ENCODE results near the gene EPM2A. TPM values are rescaled to one million over a fixed set of nuclear protein-coding genes. Genes with fewer than 3 reads are reported as not detected.

EPM2A gene
- total RNA-seq, 2 experiments from 2014 or later, result 9.9 to 10.7 TPM

- no peaks in the 10 kb centered on the region for H3K9me3 Mint-ChIP-seq
- H3K4me3 Mint-ChIP-seq, result no peak overlapping the region
- no peaks in the 10 kb centered on the region for H3K27me3 Mint-ChIP-seq (ENCODE audit: low read depth)
- intact Hi-C loops (cut with micrococcal nuclease), result no loop called here
- peaks cover 16% of the 10 kb centered on the region for H3K36me3 Mint-ChIP-seq (ENCODE audit: low read depth)
- no peaks in the 10 kb centered on the region for H3K4me1 Mint-ChIP-seq (ENCODE audit: low read depth)
- H3K27ac Mint-ChIP-seq, result no peak overlapping the region
- CTCF ChIA-PET, result no interaction called here
- DNase-seq, result no peak
Measured at GRCh38 chr6:145660676-145661075, 74.6 kb downstream of the EPM2A start.

GRCh38 chr6:145656128-145656527 lies 79.2 kb downstream of the EPM2A start:
- H3K27me3 Mint-ChIP-seq (ENCODE audit: low read depth), result no peaks in the 10 kb centered on the region
- no peaks in the 10 kb centered on the region for H3K9me3 Mint-ChIP-seq
- no peaks in the 10 kb centered on the region for H3K4me1 Mint-ChIP-seq (ENCODE audit: low read depth)
- no peak overlapping the region for H3K27ac Mint-ChIP-seq
- CTCF ChIA-PET, result interaction anchor here (1.6 kb wide), 1 partner anchor 22 kb away, joined by 4 read pairs; no protein-coding TSS in a partner anchor
- no peak for DNase-seq
- intact Hi-C loops (cut with micrococcal nuclease), result no loop called here
- no peak overlapping the region for H3K4me3 Mint-ChIP-seq
- H3K36me3 Mint-ChIP-seq (ENCODE audit: low read depth), result peaks cover 9% of the 10 kb centered on the region

DNA sequence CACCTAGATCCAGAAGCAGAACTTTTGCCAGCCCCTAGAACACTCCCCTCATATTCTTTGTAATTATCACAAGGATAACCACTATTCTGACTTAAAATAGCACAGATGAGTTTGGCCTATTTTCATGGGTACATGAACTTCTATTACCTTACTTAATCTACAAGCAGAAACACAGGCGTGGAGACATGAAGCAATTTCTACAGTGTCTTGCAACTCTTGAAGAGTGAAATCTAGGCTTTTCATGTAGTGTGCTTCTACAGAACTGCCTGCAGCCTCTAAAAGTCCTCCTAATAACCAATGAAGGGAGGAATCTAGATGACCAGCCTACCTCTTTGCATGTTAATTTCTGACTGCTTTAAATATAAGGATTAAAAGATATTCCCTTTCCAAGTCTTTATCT lies 82.7 kb downstream of the EPM2A start:
- Mint-ChIP-seq H3K27ac (no peak overlapping the region), H3K9me3 (no peaks in the 10 kb centered on the region), H3K27me3 (ENCODE audit: low read depth) (no peaks in the 10 kb centered on the region), H3K36me3 (ENCODE audit: low read depth) (peaks cover 10% of the 10 kb centered on the region), H3K4me1 (ENCODE audit: low read depth) (no peaks in the 10 kb centered on the region), H3K4me3 (no peak overlapping the region)
- no peak for DNase-seq
- CTCF ChIA-PET, result no interaction called here
- intact Hi-C loops (cut with micrococcal nuclease), result no loop called here

DNA sequence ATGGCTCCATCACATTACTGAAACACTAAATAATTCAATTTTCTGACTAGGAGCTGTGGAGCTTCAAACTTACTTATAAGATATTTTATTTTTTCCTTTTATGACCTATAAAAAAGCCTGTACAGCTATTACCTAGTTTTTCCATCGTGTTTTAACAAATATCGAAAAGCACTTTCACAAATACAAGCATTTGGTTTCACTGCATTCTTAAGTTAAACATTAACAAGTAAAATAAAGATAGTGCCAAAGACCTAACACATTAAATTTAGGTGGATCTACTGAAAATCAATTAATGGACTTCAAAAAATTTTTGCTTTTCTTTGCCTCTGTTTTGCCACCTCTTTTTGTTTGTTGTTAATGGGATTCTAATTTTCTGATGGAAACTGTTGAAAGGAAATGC lies 83.3 kb downstream of the EPM2A start:
- H3K36me3 Mint-ChIP-seq (ENCODE audit: low read depth), result peaks cover 10% of the 10 kb centered on the region
- intact Hi-C loops (cut with micrococcal nuclease), result no loop called here
- H3K4me1 Mint-ChIP-seq (ENCODE audit: low read depth), result no peaks in the 10 kb centered on the region
- H3K9me3 Mint-ChIP-seq, result no peaks in the 10 kb centered on the region
- no peak overlapping the region for H3K27ac Mint-ChIP-seq
- DNase-seq, result no peak
- no peak overlapping the region for H3K4me3 Mint-ChIP-seq
- CTCF ChIA-PET, result interaction anchor here (1.8 kb wide), 1 partner anchor 19 kb away, joined by 5 read pairs; no protein-coding TSS in a partner anchor
- no peaks in the 10 kb centered on the region for H3K27me3 Mint-ChIP-seq (ENCODE audit: low read depth)

GRCh38 chr6:145648149-145648548 lies 87.2 kb downstream of the EPM2A start:
- intact Hi-C loops (cut with micrococcal nuclease), result no loop called here

GRCh38 chr6:145647602-145648001 lies 87.7 kb downstream of the EPM2A start:
- Mint-ChIP-seq H3K27me3 (ENCODE audit: low read depth) (no peaks in the 10 kb centered on the region), H3K9me3 (no peaks in the 10 kb centered on the region), H3K36me3 (ENCODE audit: low read depth) (peaks cover 3% of the 10 kb centered on the region), H3K4me1 (ENCODE audit: low read depth) (no peaks in the 10 kb centered on the region), H3K4me3 (no peak overlapping the region), H3K27ac (no peak overlapping the region)
- DNase-seq, result no peak
- intact Hi-C loops (cut with micrococcal nuclease), result no loop called here
- CTCF ChIA-PET, result interaction anchor here (1.3 kb wide), 1 partner anchor 14 kb away, joined by 3 read pairs; no protein-coding TSS in a partner anchor

More at GRCh38 chr6:145648149-145648548, 87.2 kb downstream of the EPM2A start:
- Mint-ChIP-seq H3K27ac (no peak overlapping the region), H3K4me3 (no peak overlapping the region), H3K9me3 (no peaks in the 10 kb centered on the region), H3K36me3 (ENCODE audit: low read depth) (peaks cover 3% of the 10 kb centered on the region), H3K27me3 (ENCODE audit: low read depth) (no peaks in the 10 kb centered on the region), H3K4me1 (ENCODE audit: low read depth) (no peaks in the 10 kb centered on the region)
- CTCF ChIA-PET, result no interaction called here
- no peak for DNase-seq

DNA sequence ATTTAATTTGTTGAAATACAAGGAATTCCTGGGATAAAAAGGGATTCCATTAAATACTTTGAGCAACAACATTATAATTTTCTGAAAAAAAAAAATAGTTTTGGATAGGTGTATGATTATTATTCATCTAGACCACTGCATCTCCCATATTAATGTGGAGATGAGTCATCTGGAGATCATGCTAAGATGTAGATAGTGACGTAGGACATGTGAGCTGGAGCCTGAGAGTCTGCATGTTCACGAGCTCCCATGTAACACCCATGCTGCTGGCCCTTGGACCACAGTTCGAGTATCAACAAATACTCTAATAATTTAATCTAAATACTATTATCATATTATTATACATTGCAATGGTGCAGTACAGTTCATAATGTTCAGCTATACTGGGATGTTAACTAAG lies 91.6 kb downstream of the EPM2A start:
- no peak overlapping the region for H3K4me3 Mint-ChIP-seq
- intact Hi-C loops (cut with micrococcal nuclease), result no loop called here
- no peaks in the 10 kb centered on the region for H3K36me3 Mint-ChIP-seq (ENCODE audit: low read depth)
- H3K9me3 Mint-ChIP-seq, result no peaks in the 10 kb centered on the region
- DNase-seq, result no peak
- H3K4me1 Mint-ChIP-seq (ENCODE audit: low read depth), result no peaks in the 10 kb centered on the region
- H3K27me3 Mint-ChIP-seq (ENCODE audit: low read depth), result no peaks in the 10 kb centered on the region
- no peak overlapping the region for H3K27ac Mint-ChIP-seq
- CTCF ChIA-PET, result interaction anchor here (3.7 kb wide), 1 partner anchor 10 kb away, joined by 18 read pairs; no protein-coding TSS in a partner anchor

DNA sequence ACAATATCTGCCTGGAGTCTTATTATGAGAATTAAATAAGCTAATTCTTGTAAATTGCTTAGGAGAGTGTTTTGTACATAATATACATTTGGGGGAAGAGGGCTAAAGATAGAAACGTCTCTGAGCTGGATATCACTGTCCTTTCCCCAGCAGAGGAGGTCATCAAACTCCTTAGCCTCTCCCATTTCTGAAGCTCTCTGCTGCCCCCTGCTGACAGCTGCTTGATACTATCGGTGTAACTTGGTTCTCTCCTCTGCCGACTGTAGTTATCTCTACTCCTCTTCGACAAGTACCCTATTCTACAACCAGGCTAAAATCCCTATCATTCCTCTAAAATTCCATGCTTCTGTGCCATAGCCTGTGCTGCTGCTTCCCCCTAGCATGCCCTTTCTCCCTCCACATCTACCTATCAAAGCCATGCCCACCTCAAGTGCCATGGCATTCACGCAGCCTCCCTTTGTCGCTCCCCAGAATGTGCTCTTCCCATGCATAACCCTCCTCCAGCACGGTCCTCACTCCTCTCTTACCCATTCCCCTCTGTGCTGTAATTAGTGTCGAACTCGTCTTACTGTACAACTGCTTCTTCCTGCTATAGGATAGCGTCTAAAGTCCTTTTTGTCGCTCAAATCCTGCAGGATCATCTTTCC lies 101.2 kb downstream of the EPM2A start:
- H3K27me3 Mint-ChIP-seq (ENCODE audit: low read depth), result no peaks in the 10 kb centered on the region
- no peak overlapping the region for H3K4me3 Mint-ChIP-seq
- H3K27ac Mint-ChIP-seq, result no peak overlapping the region
- peak; percentile 91 for DNase-seq
- CTCF ChIA-PET, result interaction anchor here (0.6 to 1.8 kb wide), 23 partner anchors 9 to 911 kb away, joined by 3 to 18 read pairs (median 3); no protein-coding TSS in a partner anchor
- H3K36me3 Mint-ChIP-seq (ENCODE audit: low read depth), result peaks cover 8% of the 10 kb centered on the region
- no peaks in the 10 kb centered on the region for H3K9me3 Mint-ChIP-seq
- intact Hi-C loops (cut with micrococcal nuclease), result loop anchor here (5.0 kb wide), 2 partner anchors 417 to 1047 kb away; no protein-coding TSS in a partner anchor
- peaks cover 5% of the 10 kb centered on the region for H3K4me1 Mint-ChIP-seq (ENCODE audit: low read depth)

- peaks cover 5% of the 10 kb centered on the region for H3K4me1 Mint-ChIP-seq (ENCODE audit: low read depth)
- no peaks in the 10 kb centered on the region for H3K27me3 Mint-ChIP-seq (ENCODE audit: low read depth)
- no peak overlapping the region for H3K27ac Mint-ChIP-seq
- H3K4me3 Mint-ChIP-seq, result no peak overlapping the region
- CTCF ChIA-PET, result interaction anchor here (0.8 to 1.8 kb wide), 11 partner anchors 8 to 297 kb away, joined by 3 to 18 read pairs (median 4); no protein-coding TSS in a partner anchor
- intact Hi-C loops (cut with micrococcal nuclease), result loop anchor here (5.0 kb wide), 2 partner anchors 416 to 1046 kb away; no protein-coding TSS in a partner anchor
- peaks cover 13% of the 10 kb centered on the region for H3K36me3 Mint-ChIP-seq (ENCODE audit: low read depth)
- no peak for DNase-seq
- no peaks in the 10 kb centered on the region for H3K9me3 Mint-ChIP-seq
Measured at GRCh38 chr6:145632971-145633370, 102.3 kb downstream of the EPM2A start.

GRCh38 chr6:145631374-145631773 lies 103.9 kb downstream of the EPM2A start:
- H3K36me3 Mint-ChIP-seq (ENCODE audit: low read depth), result peaks cover 27% of the 10 kb centered on the region
- intact Hi-C loops (cut with micrococcal nuclease), result loop anchor here (5.0 kb wide), 2 partner anchors 414 to 1044 kb away; no protein-coding TSS in a partner anchor

DNA sequence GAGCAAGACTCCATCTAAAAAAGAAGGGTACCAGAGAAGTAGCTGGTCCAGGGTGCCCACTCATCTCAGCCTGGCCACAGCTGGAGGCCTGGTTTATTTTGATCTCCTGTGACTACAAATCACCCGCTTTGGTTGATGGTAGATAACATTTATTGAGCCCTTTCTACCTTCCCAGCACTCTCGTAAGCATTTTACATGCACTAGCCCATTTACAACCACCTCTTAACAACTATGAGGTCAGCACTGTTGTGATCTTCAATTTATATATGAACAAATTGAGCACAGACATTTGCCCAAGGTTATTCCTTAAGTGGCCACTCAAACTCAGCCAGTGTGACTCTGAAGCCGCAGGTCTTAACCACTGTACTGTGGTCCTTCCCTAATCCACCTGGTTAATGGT lies 104.7 kb downstream of the EPM2A start:
- Mint-ChIP-seq H3K9me3 (no peaks in the 10 kb centered on the region), H3K4me3 (no peak overlapping the region), H3K27ac (no peak overlapping the region), H3K27me3 (ENCODE audit: low read depth) (no peaks in the 10 kb centered on the region), H3K4me1 (ENCODE audit: low read depth) (peaks cover 5% of the 10 kb centered on the region), H3K36me3 (ENCODE audit: low read depth) (peaks cover 28% of the 10 kb centered on the region)
- intact Hi-C loops (cut with micrococcal nuclease), result loop anchor here (5.0 kb wide), 2 partner anchors 413 to 1043 kb away; no protein-coding TSS in a partner anchor
- CTCF ChIA-PET, result no interaction called here
- no peak for DNase-seq

More at GRCh38 chr6:145631374-145631773, 103.9 kb downstream of the EPM2A start:
- Mint-ChIP-seq H3K4me3 (no peak overlapping the region), H3K27me3 (ENCODE audit: low read depth) (no peaks in the 10 kb centered on the region), H3K4me1 (ENCODE audit: low read depth) (peaks cover 5% of the 10 kb centered on the region), H3K27ac (no peak overlapping the region), H3K9me3 (no peaks in the 10 kb centered on the region)
- CTCF ChIA-PET, result no interaction called here
- no peak for DNase-seq

DNA sequence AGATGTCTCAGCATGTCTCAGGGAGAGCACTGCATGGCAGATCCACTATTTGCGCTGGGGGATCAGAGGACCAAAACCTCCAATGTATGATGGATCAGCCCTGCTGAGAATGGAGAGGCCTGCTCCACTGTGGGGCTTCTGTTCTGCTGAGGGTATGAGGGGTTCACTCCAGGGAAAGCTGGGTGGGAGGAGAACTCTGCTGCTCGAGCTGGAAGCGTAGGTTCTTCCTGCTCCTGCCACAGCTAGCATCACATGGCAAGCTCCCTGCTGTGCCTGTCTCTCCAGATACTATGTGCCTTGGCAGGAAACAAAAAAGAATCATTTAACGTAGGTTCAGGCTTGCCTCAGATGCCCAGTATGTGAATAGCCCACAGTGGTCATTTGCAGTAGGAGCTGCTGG lies 105.8 kb downstream of the EPM2A start:
- Mint-ChIP-seq H3K27me3 (ENCODE audit: low read depth) (no peaks in the 10 kb centered on the region), H3K9me3 (no peaks in the 10 kb centered on the region), H3K27ac (no peak overlapping the region), H3K36me3 (ENCODE audit: low read depth) (peaks cover 28% of the 10 kb centered on the region), H3K4me1 (ENCODE audit: low read depth) (peaks cover 5% of the 10 kb centered on the region), H3K4me3 (no peak overlapping the region)
- CTCF ChIA-PET, result no interaction called here
- no peak for DNase-seq
- intact Hi-C loops (cut with micrococcal nuclease), result no loop called here

DNA sequence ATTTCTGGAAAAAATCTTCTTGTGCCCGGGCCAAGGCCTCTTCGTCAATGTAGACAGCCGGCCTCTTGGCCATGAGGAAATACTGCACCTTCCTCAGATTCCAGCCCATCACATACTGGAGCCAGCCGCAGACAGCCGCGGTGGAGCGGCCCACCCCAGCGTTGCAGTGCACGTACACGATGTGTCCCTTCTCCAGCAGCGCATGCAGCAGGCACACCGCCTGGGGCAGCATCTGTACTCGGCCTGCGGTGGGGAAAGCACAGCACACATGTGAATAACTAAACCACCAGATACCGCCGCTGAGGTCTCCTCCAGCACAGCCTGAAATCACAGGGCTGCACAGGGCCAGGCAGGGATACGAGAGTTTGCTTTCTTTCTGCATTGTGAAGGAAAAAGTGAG lies 107.9 kb downstream of the EPM2A start:
- Mint-ChIP-seq H3K9me3 (no peaks in the 10 kb centered on the region), H3K27ac (no peak overlapping the region), H3K4me1 (ENCODE audit: low read depth) (no peaks in the 10 kb centered on the region), H3K27me3 (ENCODE audit: low read depth) (no peaks in the 10 kb centered on the region), H3K4me3 (no peak overlapping the region), H3K36me3 (ENCODE audit: low read depth) (peaks cover 28% of the 10 kb centered on the region)
- CTCF ChIA-PET, result no interaction called here
- intact Hi-C loops (cut with micrococcal nuclease), result no loop called here
- no peak for DNase-seq

Measured in activated naive CD4-positive, alpha-beta T cell treated with anti-CD3 and anti-CD28 coated beads for 36 hours (primary cell).